Limb (tissue), 2 donors: ENCODE measurements around the gene DAGLA.

Experiments used
- DNase-seq, 2 donors: peaks; one replicate each; pipeline ENCODE4 v3.0.0-alpha.2; 2016; ENCODE audit errors: extremely low spot score in 2 of 2

DAGLA gene

DNA sequence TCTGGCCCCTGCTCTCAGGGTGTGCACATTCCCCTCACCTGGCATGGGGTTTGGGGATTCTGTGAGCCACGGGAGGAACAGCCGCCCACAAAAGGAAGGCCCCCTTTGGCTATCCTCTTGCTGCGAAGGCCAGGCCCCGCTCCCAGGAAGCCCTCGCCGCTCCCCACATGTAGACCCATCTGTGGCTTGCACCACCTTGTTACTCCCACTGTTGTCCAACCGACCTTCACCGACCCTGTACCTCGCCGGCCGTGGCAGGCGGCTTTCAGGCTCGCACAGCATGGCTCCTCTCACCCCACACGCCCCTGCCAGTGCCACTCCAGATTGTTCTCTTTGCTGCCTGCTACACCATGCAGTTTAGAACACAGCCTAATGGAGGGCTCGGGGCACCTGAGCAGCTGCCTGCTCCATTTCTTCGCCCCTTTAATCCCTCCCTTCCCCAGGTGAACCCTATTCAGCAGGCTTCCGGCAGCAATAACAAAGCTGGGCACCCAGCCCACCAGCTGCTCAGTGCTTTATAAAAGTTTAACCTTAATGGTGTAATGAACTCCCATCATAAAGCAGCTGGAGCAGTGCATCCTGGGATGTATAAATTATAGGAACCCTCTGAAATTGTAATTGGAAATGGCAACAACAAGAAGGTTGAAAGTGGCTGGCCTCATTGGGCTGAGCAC lies 10.7 kb downstream of the DAGLA start:
- no peak for DNase-seq

DNA sequence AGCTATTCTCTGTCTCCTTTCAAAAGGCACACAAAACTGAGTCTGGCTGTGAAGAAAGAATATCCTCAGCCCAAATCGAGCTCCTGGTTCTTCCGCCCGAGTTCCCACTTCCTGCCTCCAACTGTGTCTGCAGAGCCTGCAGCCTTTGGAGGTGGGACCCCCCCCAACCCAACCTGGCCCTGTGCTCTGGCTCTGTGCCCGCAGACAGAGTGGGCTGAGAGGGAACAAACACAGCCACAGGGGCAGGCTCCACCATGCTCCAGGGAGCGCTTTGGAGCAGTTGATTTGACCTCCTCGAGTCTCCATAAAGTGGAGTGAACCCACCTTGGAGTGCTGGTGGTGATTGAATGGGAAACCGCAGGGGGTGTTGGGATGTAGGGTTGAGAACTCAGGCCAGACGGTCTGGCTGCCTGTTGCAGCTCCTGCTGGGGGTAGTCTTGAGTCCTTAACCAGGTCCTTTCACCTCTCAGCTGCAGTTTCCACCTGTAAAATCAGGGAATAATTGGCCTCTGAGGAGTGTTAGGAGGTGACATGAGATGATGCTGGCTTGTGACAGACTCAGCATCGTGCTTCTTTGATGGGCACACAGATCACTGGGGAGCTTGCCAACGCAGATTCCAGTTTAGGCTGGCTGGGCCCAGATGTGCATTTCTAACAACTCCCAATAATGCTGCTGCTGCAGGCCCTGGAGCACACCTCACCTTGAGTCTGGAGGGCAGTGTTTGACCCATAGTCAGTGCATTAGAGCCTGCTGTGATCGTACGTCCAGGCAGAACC lies 11.4 kb downstream of the DAGLA start:
- no peak for DNase-seq

DNA sequence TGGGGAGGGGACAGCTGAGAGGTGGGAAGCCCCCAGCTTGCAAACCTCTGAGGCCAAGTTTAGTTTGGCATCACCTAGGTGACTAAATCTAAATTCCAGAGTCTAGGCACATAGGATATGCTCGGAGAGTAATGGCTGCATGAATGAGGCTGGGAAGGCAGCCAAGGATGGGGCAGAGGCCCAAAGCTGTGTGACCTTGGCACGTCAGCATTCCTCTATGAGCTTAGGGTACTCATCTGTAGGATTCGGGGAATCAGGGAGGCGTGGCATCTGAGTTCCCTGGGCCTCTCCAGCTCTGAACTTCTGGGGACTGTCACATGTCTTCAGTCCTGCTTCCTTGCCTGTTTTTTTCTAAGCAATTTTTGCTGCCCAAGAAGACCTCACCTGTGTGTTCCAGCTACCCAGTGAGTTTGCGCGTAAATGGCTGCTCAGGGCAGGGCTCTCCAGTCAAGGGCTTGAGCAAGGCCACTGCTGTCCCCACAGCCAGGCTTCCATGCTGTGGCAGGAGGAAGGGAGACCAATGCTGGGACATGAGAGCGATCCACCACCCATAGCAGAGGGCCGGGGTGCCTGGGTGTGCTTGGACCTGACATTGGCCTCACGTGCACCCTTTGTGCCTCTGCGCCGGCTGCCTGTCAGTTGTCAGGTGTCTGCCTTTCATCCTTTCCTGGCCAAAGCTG lies 13.9 kb downstream of the DAGLA start:
- DNase-seq, result no peak

DNA sequence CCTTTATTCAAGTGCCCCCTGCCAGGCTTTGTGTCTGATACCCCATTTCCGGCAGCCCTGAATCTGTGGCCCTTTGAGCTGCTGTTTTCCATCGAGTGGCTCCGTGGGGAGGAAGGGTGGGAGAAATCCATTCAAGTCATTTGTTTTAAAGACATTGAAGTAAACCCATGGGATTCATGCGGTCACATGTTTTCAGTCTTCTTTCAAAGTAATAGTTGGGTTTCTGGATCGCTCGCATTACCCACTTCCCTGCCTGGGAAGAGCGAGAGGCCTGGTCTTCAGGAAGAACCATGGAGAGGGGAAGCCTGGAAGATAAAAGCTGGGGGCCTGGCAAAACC lies 14.4 kb downstream of the DAGLA start:
- DNase-seq, result no peak

DNA sequence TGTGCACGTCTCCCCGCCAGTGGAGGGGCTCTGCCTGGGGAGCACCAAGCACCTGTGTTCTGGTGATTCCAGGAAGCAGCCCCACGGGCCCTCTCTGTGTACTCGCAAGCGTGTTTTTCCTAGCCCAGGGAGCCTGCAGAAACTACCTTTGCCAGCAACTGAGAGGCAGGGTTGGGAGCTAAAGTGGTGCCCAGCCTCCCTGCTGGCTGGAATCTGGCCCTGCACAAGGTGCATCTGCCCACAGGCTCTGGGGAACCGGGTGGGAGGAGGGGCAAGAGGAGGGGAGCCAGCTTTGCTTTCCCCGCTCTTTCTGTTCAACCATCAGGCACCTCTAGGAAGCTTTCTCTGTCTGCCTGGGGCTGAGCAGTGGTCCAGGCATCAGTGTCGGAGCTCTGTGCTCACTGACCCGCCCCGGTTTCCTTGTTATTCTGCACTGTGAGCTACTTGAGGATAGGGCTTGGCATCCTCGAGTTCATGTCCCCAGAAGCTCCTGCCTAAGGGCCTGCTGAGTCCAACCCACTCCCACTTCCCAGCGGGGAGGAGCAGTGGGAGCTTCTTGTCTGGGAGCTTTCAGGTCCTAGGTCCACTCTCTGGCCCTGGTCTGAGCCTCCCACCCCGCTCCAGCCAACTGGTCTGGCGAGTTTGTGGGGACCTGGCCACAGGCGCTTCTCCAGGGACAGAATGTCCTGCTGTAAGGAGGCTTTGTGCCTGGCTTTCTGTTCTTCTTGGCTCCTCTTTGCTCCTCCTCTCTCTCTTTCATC lies 14.9 kb downstream of the DAGLA start:
- no peak for DNase-seq

DNA sequence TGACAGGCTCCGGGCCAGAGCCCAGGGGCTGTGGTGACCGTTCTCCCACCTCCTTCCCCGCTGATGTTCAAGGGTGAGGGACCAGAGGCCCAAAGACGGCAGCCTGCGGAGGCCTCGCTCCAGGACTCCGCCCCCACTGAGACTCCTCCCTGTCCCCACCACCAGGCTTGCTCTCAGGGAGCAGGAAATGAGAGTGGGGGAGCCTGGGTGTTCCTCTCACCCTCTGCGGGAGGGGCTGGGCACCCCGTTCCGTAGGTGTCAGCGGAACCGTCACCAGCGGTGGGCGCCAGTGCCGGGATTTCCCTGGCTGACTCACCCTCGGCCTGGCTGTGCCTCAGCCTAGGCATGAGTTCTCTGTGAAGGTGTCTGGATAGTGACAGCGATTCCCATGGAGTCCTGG lies 15.7 kb downstream of the DAGLA start:
- DNase-seq, result no peak

DNA sequence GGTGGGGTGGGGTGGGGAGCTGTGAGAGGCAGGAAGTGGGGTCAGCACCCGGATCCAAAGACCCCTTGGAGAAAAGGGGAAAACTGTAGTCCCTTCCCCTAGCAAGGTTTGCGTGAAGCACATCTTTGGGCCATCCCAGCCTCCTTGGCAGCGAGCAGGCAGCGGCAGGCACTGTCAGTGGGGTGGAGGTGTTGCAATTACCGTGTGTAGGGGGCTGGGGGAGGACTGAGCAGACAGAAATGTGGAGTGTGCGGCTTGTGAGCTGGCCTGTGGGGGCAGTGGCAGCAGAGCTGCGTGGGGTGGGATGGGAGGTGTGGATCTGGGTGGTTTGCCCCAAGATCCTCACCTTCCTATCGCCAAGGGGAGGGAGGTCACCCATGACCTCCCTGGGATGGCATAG lies 16.4 kb downstream of the DAGLA start:
- DNase-seq, result no peak

DNA sequence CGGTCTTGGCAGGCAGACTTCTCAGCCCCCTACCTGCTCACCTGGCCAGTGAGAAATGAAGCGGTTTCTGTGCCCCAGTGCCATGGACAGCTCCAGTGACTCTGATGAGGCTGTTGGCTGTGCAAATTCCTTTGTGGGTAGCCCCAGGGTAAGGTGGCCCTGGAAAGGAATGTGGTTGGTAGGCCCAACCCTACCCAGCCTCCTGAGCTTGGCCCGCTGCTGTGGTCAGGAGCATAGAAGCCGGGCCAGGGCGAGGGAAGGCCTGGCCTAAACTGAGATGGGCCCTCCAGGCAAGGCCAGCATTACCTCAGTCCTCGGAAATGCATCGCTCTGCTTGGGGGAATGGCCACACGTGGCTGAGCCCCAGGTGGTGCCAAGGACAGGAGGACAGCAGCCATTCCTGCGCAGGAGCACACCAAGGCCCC lies 16.9 kb downstream of the DAGLA start:
- DNase-seq, result no peak

DNA sequence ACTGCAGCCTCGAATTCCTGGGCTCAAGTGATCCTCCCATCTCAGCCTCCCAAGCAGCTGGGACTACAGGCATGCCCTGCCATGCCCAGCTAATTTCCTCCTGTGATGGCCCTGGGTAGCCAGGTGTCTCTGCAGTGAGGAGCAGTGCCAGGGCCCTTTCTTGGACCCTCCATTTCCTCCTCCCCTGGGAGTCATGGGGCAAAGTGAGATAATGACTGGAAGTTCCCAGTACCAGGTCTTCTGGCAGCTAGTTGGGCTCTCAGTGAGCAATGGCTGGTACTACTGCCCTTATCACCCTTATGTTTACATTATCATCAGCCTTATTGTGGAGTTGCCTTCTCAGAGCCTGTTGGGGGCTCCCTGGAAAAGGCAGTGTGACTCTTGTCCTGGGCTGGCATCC lies 17.6 kb downstream of the DAGLA start:
- no peak for DNase-seq

DNA sequence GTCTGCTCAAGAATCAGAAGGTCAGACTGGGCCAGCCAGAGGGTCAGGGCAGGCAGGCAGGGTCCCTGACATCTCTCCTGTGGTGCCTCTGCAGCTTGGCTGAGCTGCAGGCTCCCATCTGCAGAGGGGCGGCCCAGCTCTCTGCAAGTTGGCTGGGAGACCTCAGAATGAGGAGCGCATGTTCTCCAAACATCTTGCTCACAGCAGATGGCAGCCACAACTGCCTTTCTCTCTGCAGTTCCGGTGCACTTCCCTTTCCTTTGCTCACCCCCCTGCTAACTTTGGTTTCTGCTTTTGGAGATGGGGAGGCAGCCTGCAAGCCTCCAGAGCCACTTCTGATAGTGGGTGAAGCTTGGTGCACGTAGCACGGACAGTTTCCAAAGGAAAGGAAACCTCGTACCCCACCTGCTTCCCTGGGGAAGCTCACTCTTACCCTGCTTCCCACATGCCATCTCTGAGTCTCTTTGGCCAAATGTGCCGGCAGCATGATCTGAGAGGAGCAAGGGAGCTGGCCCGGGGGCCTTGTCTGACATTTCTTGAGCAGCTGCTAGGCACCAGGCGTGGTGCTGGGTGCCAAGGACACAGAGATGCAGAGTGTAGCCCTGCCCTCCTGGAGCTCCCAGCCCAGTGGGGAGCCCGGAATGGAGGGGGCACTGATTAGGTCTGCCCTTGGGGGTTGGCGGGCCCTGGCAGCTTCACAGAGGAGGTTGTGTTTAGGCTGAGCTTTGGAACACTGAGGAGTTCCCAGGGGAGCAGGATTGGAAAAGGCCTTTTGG lies 18.2 kb downstream of the DAGLA start:
- no peak for DNase-seq

DNA sequence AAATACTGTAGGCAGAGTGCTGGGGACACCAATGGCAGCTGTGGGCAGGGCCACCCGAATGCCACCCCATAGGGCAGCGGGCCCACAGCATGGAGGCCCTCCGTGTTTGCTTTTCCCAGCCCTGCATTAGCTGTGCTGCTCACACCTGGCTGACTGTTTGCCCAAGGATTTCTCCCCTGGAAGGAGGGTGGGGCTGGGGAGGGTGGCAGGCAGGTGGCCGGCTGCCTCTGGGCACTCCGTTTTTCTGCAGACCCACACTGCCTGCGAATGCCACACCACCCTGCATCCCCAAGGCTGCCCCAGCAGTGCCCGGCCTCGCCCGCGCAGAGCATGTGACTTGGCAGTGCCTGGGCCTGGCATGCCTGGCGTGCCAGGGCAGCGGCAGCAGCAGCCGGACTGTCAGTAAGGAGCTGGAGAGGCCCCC lies 19.6 kb downstream of the DAGLA start:
- DNase-seq, result no peak

DNA sequence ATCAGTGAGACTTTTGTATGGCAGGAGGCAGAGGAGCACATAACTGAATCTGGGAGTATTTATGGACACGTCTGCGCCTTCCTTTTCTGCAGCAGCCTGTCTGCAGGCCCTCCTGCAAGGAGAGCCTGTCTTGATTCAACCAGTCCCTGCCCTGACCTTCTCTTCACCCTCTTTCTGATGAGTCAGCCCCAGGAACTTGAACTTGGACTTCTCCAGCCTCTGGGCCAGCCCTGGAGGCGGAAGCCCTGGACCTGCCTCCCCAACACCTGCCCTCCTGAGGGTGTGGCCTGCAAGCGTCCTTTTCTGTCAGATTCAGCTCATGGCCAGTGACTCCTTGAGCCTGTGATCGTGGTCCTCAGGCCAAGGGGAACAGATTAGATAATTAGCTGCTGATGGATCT lies 20.0 kb downstream of the DAGLA start:
- DNase-seq, result no peak

DNA sequence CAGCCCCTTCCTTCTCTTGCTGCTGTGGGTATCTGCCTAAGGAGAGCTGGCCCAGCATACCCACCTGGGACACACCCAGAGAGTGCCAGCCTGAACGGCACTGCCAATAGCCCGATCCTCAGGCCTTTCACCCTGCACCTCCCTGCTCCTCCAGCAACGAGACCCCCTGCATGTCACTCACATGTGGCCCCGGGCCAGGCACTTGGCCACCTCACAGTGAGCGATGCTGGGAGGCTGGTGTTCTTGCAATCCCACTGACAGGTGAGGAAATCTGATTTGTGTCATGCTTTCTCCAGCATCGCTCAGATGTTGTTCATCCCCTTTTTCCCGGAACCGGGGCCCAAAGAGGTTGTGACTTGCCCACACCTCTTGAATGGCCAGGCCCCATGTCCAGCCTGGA lies 20.5 kb downstream of the DAGLA start:
- no peak for DNase-seq

DNA sequence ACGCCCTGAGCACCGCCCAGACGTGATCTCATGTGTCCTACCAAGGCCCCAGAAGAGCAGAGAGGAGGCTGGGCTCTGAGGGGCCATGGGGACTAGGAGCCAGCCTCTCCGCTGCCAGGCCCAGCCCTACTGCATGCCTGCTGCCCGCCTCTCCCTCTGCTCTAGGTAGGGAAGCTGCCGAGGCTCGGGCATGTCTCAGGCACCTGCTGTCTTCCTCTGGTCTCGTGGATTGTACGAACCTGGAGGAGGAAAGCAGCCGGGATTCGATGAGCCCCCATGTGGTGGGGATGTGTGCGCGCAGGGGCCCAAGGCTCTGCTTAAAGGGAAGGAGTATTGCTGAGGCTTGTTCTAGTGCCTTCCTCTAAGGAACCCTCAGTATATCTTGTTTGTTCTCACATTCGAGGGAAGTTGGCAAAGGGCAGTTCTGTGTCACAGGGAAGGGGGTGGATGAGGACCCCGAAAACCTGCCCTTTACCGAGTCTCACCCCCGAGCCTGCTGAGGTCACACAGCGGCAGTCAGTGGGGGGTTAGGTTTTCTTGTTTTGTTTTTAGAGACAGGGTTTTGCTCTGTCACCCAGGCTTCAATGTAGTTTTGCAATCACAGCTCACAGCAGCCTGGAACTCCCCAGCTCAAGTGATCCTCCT lies 21.2 kb downstream of the DAGLA start:
- no peak for DNase-seq

DNA sequence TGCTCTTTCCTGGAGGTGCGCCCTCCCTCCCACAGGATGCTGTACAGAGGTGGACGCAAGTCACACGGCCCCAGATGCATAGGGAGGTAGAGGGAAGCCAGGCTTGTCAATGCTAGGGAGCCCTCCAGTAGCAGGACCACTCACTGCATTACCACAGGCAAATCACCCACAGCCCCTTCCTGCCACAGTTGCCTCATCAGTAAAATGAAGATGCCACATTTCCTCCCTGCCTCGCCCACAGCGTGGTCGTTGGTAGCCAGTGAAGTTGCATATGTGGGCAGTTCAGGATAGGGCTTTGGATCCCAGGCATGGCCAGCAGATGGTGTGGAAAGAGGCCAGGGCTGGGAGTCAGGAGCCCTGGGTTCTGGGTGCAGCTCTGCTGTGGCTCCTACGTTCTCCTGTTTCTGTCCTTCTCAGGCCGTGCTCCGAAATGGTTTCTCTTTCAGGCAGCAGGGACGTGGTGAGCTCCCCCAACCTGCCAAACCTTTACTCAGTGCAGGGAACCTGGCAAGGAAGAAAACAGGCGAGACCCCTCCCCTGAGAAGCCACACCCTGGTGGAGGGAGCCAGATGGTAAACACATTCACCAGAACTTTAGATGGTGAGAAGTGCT lies 22.6 kb downstream of the DAGLA start:
- DNase-seq, result no peak

DNA sequence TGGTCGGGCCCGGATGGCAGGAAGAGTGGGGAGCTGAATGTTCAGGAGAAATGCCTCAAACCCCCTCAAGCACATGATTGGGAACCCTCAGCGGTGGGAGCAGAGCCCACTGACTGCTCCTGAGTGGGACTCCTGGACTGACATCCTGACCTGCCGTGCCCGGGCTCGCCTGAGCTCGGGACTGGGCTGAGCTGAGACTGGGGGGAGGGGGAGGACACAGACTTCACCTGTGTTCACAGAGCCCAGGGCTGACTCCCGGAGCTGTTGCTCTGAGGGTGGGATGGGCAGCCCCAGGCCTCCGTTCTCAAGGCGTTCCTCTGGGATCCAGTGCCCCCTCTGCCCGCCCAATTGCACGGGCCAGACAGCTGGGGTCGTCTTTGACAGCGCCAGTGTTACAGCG lies 24.6 kb downstream of the DAGLA start:
- DNase-seq, result no peak

DNA sequence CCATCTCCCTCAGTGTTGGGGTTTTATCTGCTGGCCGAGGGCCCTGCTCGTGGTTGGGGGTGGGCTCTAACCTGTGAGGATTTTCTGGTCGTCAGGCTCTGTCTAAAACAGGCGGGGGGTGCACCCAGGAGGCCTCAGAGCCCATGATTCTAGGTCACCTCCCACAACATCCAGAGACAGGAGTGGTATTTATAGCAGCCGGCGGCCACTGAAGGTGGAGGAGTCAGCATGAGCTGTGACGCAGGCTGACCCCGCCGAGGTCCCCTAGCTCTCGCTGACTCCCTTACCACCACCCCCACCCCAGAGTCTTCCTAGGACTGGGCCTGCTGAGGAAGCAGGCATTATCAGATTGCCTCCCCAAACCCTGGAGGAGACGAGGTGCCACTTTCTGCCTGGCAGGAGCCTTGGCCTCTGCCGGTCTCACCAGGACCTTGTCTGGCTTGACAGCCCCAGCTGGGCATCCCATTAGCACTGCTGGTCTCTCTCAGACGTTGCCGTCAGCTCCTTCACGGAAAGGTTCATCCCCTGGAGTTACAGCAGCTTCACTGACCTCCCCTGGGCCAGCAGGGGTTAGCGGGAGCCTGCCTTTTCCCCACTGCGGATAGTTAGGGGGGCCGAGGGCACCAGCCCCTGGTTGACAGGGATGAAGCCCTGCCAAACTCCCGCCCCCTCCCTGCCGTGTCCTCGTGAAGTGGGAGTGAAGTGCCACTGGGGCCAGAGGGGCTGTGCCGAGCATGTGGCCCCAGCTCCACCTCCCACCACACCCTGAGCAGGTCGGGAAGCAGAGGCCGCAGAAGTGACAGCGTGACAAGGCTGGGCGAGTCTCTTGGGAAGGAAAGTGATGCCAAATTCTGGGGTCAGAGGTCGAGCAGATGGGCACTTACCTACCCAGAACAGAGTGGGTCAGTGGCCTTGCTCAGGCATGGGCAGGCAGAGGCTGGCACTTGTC lies 26.5 kb downstream of the DAGLA start:
- no peak for DNase-seq

DNA sequence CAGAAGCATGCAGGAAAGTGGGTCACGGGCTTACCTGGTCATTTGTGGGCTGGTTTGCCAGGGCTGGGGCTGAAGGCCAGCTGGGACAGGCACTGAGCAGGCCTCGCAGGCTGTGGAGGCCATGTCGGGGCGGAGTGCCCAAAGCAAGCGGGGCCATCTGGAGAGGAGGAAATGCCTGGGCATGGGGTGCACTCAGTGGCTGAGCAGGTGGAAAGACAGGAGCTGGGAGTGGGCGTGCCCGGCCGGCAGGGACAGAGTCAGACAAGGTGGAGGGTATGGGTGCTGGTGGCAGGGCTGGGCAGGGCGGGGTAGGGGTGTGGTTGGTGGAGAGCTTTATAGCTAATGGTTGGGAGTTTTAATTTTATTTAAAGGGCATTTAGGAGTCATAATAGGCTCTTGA lies 27.4 kb downstream of the DAGLA start:
- DNase-seq, result no peak

DNA sequence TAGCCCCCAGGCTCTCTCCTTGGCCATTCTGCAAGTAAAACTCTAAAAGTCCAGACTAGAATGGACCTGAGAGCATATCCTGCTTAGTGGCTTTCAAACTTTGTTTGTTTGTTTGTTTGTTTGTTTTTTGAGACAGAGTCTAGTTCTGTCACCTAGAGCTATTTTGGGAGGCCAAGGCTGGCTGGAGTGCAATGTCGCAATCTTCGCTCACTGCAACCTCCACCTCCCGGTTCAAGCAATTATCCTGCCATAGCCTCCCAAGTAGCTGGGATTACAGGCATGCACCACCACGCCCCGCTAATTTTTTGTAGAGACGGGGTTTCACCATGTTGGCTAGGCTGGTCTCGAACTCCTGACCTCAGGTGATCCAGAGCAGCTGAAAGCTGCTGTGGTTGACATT lies 28.9 kb downstream of the DAGLA start:
- DNase-seq, result no peak
